Liver (tissue), 9 donors: Measurements from ENCODE around the gene BORCS8. TPM values are rescaled to one million over a fixed set of nuclear protein-coding genes. Genes with fewer than 3 reads are reported as not detected.

Experiments used
- DNase-seq: peaks from one replicate; pipeline ENCODE4 v3.0.0-alpha.2; 2017; ENCODE audit warnings: low spot score
- H3K27ac ChIP-seq, 2 donors: one replicate each; pipeline ENCODE4 v1.7.0; 2013; ENCODE audit warnings: inconsistent platforms in 2 of 2, low read length in 2 of 2, control low read depth in 1 of 2, low read depth in 1 of 2, mild to moderate bottlenecking in 1 of 2
- H3K27me3 ChIP-seq, 4 donors: one replicate each; pipeline versions ENCODE4 v1.6.1 to v1.7.0; 2013; ENCODE audit warnings: low read length in 3 of 4, inconsistent platforms in 1 of 4, mild to moderate bottlenecking in 1 of 4, moderate library complexity in 1 of 4; ENCODE audit not compliant: control insufficient read depth in 4 of 4, insufficient read depth in 4 of 4
- H3K36me3 ChIP-seq, 4 donors: one replicate each; pipeline versions ENCODE4 v1.6.1 to v1.7.0; 2013; ENCODE audit warnings: low read length in 3 of 4, mild to moderate bottlenecking in 3 of 4, low read depth in 1 of 4, moderate library complexity in 1 of 4; ENCODE audit not compliant: control insufficient read depth in 4 of 4, insufficient read depth in 3 of 4
- H3K4me1 ChIP-seq, 4 donors: one replicate each; pipeline versions ENCODE4 v1.6.1 to v1.7.0; 2013; ENCODE audit warnings: low read length in 3 of 4, mild to moderate bottlenecking in 3 of 4, moderate library complexity in 1 of 4; ENCODE audit not compliant: control insufficient read depth in 4 of 4, insufficient read depth in 4 of 4
- H3K4me3 ChIP-seq, 3 donors: one replicate each; pipeline versions ENCODE4 v1.6.1 to v1.7.0; 2013; ENCODE audit warnings: low read length in 3 of 3, control low read depth in 1 of 3, low read depth in 1 of 3, mild to moderate bottlenecking in 1 of 3
- H3K9ac ChIP-seq, 2 donors: one replicate each; pipeline ENCODE4 v1.7.0; 2013; ENCODE audit warnings: low read length in 2 of 2, mild to moderate bottlenecking in 2 of 2, moderate library complexity in 2 of 2, control low read depth in 1 of 2, low read depth in 1 of 2
- H3K9me3 ChIP-seq, 4 donors: one replicate each; pipeline versions ENCODE4 v1.6.1 to v1.7.0; 2013; ENCODE audit warnings: low read length in 3 of 4; ENCODE audit not compliant: control insufficient read depth in 4 of 4
- EGR1 ChIP-seq, 2 donors: IDR thresholded peaks; 2 replicates each; pipeline ENCODE4 v1.6.1; 2016 to 2018; ENCODE audit warnings: antibody characterized with exemption in 2 of 2, low read depth in 2 of 2
- FOXA1 ChIP-seq: IDR thresholded peaks from 2 replicates; pipeline ENCODE4 v1.6.1; 2016; ENCODE audit warnings: antibody characterized with exemption
- FOXA2 ChIP-seq: IDR thresholded peaks from 2 replicates; pipeline ENCODE4 v1.6.1; 2016; ENCODE audit warnings: antibody characterized with exemption
- GABPA ChIP-seq, 2 donors: IDR thresholded peaks in 1 of 2; conservative IDR thresholded peaks in 1 of 2; 2 replicates each; pipeline ENCODE4 v1.6.1; 2016; ENCODE audit warnings: antibody characterized with exemption in 2 of 2, mild to moderate bottlenecking in 1 of 2, moderate library complexity in 1 of 2
- HNF4A ChIP-seq, 2 donors: conservative IDR thresholded peaks; 2 replicates each; pipeline ENCODE4 v1.6.1; 2016; ENCODE audit warnings: antibody characterized with exemption in 2 of 2, mild to moderate bottlenecking in 2 of 2
- HNF4G ChIP-seq: IDR thresholded peaks from 2 replicates; pipeline ENCODE4 v1.6.1; 2016; ENCODE audit warnings: antibody characterized with exemption
- JUND ChIP-seq, 2 donors: IDR thresholded peaks; 2 replicates each; pipeline ENCODE4 v1.6.1; 2016; ENCODE audit warnings: antibody characterized with exemption in 2 of 2
- NR2F2 ChIP-seq: IDR thresholded peaks from 2 replicates; pipeline ENCODE4 v1.6.1; 2016; ENCODE audit warnings: antibody characterized with exemption
- RAD21 ChIP-seq, 2 donors: IDR thresholded peaks; 2 replicates each; pipeline ENCODE4 v1.6.1; 2016; ENCODE audit warnings: antibody characterized with exemption in 2 of 2, mild to moderate bottlenecking in 2 of 2
- RXRA ChIP-seq, 2 donors: IDR thresholded peaks; 2 replicates each; pipeline ENCODE4 v1.6.1; 2017 to 2018; ENCODE audit warnings: antibody characterized with exemption in 2 of 2, mild to moderate bottlenecking in 1 of 2
- SP1 ChIP-seq: IDR thresholded peaks from 2 replicates; pipeline ENCODE4 v1.6.1; 2018; ENCODE audit warnings: antibody characterized with exemption, mild to moderate bottlenecking
- TAF1 ChIP-seq: conservative IDR thresholded peaks from 2 replicates; pipeline ENCODE4 v1.6.1; 2016; ENCODE audit warnings: antibody characterized with exemption, mild to moderate bottlenecking
- YY1 ChIP-seq: IDR thresholded peaks from 2 replicates; pipeline ENCODE4 v1.6.1; 2016; ENCODE audit warnings: antibody characterized with exemption, mild to moderate bottlenecking
- WGBS: extraction: QIAGEN DNeasy Blood & Tissue Kit; methylation state at CpG from one replicate; pipeline ENCODE4 v1.1.7; 2013; 5-methylcytosine and 5-hydroxymethylcytosine counted together
- polyA plus RNA-seq, 2 donors: library from polyadenylated mRNA; stranded (reverse) in 1 of 2; unstranded in 1 of 2; fragments of 200-250 nt in 1 of 2; fragments of >200 nt in 1 of 2; fragmentation: Nextera tagmentation in 1 of 2; extraction: Ambion mirVana in 1 of 2; gene quantifications; one replicate each; pipeline versions ENCODE4 v1.2.1 to v1.2.3, GENCODE V29; 2013 to 2015
- total RNA-seq, 2 donors: library from RNA; depleted of rRNA; stranded (reverse); fragments of >200 nt; gene quantifications; one replicate each; pipeline ENCODE4 v1.2.3, GENCODE V29; 2014
- TF ChIP-seq, protein P1 (sequence below): IDR thresholded peaks from 2 replicates; pipeline ENCODE4 v1.6.1; 2016; ENCODE audit warnings: antibody characterized with exemption
- TF ChIP-seq, protein P2 (sequence below): IDR thresholded peaks from 2 replicates; pipeline ENCODE4 v1.6.1; 2016; ENCODE audit warnings: antibody characterized with exemption, mild to moderate bottlenecking
- TF ChIP-seq, protein P3 (sequence below): fragments of 150-350 bp; IDR thresholded peaks from 2 replicates; pipeline ENCODE4 v1.5.1; 2017; ENCODE audit warnings: improper control_type of control experiment, low read depth, low read length; ENCODE audit not compliant: missing input control
- TF ChIP-seq, protein P4 (sequence below): IDR thresholded peaks from 2 replicates; pipeline ENCODE4 v1.6.1; 2016; ENCODE audit warnings: antibody characterized with exemption
- TF ChIP-seq, protein P5 (sequence below): IDR thresholded peaks from 2 replicates; pipeline ENCODE4 v1.6.1; 2016; ENCODE audit warnings: antibody characterized with exemption
- donor health status: healthy.
- donor health status: healthy.
- donor health status: healthy.
- donor health status: healthy.
- donor health status: healthy.

Gene BORCS8
- total and polyA plus RNA-seq, 4 donors = 7.6 to 13.5 (median 9.4) TPM

DNA sequence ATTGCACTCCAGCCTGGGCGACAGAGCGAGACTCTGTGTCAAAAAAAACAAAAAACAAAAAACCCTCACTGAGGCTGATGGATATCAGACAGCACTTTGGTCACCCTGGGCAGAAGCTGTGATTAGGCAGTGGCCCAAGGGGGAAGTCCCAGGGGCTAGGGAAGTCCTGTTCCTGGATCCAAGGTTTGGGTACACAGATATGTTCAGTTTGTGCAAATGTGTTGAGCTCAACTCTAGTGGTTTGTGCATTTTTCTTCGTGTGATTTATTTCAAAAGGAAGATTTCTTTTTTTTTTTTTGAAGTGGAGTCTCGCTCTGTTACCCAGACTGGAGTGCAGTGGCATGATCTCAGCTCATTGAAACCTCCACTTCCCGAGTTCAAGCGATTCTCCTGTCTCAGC lies 34.1 kb downstream of the BORCS8 start (continued):
- TF ChIP-seq GABPA (IDR thresholded peaks at IDR 0.05 in 1 of 2, conservative IDR thresholded peaks at IDR 0.05 in 1 of 2) = no peak

DNA sequence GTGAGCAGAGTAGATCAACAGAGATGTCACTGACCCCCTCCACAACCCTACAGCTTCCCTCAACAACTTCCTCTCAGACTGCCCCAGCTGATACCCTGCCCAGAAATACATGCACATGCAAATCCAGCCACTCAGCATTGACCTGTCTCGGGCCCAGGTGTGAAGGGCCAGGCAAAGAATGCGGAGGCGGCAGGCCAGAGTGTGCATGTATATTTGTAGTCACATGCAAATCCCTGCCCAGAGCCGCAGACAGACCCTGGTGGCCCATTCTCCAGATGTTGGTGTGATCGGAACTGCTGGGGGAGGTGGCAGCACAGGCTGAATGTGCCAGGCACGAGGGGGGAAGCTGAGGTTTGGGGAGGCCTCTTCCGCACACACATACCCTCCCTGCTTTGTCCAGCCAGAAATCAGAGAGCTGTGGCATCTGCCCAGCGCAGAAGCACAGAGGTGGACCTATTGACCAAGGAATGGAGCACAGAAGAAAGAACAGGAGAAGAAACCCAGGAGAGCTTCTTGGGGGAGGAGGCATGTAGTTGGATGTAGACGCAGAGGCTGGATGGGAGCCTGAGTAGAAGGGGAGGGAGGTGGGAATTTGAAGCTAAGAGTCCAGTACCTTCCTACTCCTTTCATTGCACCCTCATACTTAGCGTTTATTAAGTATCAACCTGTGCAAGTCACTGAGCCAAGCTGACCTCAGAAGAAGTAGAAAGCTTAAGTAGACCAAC lies 36.3 kb downstream of the BORCS8 start:
- 88% methylated on average over 10 of the region's 10 CpGs for WGBS
- Histone ChIP-seq H3K9ac (no peak overlapping the region), H3K36me3 (no peaks in the 10 kb centered on the region), H3K4me1 (no peaks in the 10 kb centered on the region), H3K9me3 (no peaks in the 10 kb centered on the region), H3K4me3 (no peak overlapping the region), H3K27me3 (no peaks in the 10 kb centered on the region), H3K27ac (no peak overlapping the region)
- no peak for DNase-seq
- TF ChIP-seq FOXA1 (no peak), FOXA2 (no peak), SP1 (no peak), HNF4A (conservative IDR thresholded peaks at IDR 0.05) (no peak), HNF4G (no peak), JUND (IDR thresholded peaks at IDR 0.05) (no peak)
- TF ChIP-seq, protein P1, sequence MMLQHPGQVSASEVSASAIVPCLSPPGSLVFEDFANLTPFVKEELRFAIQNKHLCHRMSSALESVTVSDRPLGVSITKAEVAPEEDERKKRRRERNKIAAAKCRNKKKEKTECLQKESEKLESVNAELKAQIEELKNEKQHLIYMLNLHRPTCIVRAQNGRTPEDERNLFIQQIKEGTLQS = no peak
- TF ChIP-seq, protein P2, sequence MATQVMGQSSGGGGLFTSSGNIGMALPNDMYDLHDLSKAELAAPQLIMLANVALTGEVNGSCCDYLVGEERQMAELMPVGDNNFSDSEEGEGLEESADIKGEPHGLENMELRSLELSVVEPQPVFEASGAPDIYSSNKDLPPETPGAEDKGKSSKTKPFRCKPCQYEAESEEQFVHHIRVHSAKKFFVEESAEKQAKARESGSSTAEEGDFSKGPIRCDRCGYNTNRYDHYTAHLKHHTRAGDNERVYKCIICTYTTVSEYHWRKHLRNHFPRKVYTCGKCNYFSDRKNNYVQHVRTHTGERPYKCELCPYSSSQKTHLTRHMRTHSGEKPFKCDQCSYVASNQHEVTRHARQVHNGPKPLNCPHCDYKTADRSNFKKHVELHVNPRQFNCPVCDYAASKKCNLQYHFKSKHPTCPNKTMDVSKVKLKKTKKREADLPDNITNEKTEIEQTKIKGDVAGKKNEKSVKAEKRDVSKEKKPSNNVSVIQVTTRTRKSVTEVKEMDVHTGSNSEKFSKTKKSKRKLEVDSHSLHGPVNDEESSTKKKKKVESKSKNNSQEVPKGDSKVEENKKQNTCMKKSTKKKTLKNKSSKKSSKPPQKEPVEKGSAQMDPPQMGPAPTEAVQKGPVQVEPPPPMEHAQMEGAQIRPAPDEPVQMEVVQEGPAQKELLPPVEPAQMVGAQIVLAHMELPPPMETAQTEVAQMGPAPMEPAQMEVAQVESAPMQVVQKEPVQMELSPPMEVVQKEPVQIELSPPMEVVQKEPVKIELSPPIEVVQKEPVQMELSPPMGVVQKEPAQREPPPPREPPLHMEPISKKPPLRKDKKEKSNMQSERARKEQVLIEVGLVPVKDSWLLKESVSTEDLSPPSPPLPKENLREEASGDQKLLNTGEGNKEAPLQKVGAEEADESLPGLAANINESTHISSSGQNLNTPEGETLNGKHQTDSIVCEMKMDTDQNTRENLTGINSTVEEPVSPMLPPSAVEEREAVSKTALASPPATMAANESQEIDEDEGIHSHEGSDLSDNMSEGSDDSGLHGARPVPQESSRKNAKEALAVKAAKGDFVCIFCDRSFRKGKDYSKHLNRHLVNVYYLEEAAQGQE = no peak

DNA sequence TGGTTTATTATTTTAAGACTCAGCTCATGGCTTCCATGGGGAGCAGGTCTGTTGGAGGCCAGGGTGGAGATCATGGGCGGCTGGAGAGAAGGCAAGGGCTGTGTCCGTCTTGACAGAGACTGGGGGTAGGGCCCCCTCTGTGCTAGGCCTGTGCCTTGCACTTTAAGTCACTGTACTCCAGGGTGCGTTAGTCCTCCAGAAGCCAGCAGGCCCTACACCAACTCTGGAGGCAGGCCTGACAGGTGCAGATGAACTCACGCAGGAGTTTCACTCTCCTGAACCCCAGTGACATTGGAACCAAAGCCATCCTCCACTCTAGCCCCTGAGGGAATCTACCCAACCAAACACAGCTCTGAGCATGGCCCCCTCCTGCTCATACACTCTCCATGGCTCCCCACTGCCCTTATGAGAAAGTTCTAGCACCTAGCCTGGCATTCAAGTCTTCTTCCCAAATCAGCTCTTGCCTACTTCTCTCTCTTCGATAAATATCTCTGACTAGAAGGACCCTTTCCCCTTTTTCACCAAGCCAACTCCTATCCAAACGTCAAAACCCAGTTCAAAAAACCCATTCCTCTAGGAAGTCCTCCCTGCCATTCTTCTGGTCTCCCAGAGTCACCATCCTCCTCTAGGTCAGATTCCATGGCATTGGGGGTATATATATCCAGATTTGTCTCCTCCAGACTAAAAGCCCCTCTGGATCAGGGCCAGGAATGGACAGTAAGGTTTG lies 37.0 kb downstream of the BORCS8 start:
- H3K4me3 ChIP-seq = no peak overlapping the region
- no peaks in the 10 kb centered on the region for H3K9me3 ChIP-seq
- H3K4me1 ChIP-seq = no peaks in the 10 kb centered on the region
- 93% methylated on average over 6 of the region's 6 CpGs for whole genome bisulfite sequencing
- H3K9ac ChIP-seq = no peak overlapping the region
- H3K27me3 ChIP-seq = no peaks in the 10 kb centered on the region
- DNase-seq = no peak
- H3K36me3 ChIP-seq = no peaks in the 10 kb centered on the region
- H3K27ac ChIP-seq = no peak overlapping the region
- TF ChIP-seq, protein P3, sequence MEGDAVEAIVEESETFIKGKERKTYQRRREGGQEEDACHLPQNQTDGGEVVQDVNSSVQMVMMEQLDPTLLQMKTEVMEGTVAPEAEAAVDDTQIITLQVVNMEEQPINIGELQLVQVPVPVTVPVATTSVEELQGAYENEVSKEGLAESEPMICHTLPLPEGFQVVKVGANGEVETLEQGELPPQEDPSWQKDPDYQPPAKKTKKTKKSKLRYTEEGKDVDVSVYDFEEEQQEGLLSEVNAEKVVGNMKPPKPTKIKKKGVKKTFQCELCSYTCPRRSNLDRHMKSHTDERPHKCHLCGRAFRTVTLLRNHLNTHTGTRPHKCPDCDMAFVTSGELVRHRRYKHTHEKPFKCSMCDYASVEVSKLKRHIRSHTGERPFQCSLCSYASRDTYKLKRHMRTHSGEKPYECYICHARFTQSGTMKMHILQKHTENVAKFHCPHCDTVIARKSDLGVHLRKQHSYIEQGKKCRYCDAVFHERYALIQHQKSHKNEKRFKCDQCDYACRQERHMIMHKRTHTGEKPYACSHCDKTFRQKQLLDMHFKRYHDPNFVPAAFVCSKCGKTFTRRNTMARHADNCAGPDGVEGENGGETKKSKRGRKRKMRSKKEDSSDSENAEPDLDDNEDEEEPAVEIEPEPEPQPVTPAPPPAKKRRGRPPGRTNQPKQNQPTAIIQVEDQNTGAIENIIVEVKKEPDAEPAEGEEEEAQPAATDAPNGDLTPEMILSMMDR = no peak
- TF ChIP-seq RAD21 (IDR thresholded peaks at IDR 0.05) = no peak
- no peak for TF ChIP-seq FOXA2
- no peak for TF ChIP-seq FOXA1
- no peak for TF ChIP-seq EGR1 (IDR thresholded peaks at IDR 0.05; ENCODE audit: low read depth in 2 of 2)
- TF ChIP-seq RXRA (IDR thresholded peaks at IDR 0.05) = no peak
- no peak for TF ChIP-seq TAF1
- TF ChIP-seq, protein P4, sequence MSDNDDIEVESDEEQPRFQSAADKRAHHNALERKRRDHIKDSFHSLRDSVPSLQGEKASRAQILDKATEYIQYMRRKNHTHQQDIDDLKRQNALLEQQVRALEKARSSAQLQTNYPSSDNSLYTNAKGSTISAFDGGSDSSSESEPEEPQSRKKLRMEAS = no peak
- no peak for TF ChIP-seq SP1
- no peak for TF ChIP-seq JUND (IDR thresholded peaks at IDR 0.05)
- TF ChIP-seq HNF4A (conservative IDR thresholded peaks at IDR 0.05) = no peak
- no peak for TF ChIP-seq YY1
- no peak for TF ChIP-seq GABPA (IDR thresholded peaks at IDR 0.05 in 1 of 2, conservative IDR thresholded peaks at IDR 0.05 in 1 of 2)
- no peak for TF ChIP-seq HNF4G
- TF ChIP-seq, protein P1 = no peak
- no peak for TF ChIP-seq NR2F2
- TF ChIP-seq, protein P5, sequence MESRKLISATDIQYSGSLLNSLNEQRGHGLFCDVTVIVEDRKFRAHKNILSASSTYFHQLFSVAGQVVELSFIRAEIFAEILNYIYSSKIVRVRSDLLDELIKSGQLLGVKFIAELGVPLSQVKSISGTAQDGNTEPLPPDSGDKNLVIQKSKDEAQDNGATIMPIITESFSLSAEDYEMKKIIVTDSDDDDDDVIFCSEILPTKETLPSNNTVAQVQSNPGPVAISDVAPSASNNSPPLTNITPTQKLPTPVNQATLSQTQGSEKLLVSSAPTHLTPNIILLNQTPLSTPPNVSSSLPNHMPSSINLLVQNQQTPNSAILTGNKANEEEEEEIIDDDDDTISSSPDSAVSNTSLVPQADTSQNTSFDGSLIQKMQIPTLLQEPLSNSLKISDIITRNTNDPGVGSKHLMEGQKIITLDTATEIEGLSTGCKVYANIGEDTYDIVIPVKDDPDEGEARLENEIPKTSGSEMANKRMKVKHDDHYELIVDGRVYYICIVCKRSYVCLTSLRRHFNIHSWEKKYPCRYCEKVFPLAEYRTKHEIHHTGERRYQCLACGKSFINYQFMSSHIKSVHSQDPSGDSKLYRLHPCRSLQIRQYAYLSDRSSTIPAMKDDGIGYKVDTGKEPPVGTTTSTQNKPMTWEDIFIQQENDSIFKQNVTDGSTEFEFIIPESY = no peak
